ENCODE data around the gene MYO3B.
"Not testable (repeated sequence)": the region's sequence is repeated elsewhere in the genome, so short reads cannot be mapped to it uniquely, and the experiment has no call there.

Gene MYO3B

GRCh38 chr2:170163411-170164065 lies 14.4 kb upstream of the MYO3B start:
- DNase-seq: no peak

- no peak for DNase-seq
Measured at GRCh38 chr2:170165129-170165528, 12.8 kb upstream of the MYO3B start.

GRCh38 chr2:170166735-170167134 lies 11.2 kb upstream of the MYO3B start:
- no peak for DNase-seq

- no peak for DNase-seq
Measured at GRCh38 chr2:170170281-170171040, 7.5 kb upstream of the MYO3B start.

- DNase-seq: no peak
Measured at GRCh38 chr2:170176212-170176611, 1.7 kb upstream of the MYO3B start.

GRCh38 chr2:170180031-170180566 lies 2.2 kb downstream of the MYO3B start:
- no peak for DNase-seq

- DNase-seq: no peak
Measured at GRCh38 chr2:170181602-170182001, 3.7 kb downstream of the MYO3B start.

- DNase-seq: no peak
Measured at GRCh38 chr2:170185319-170185718, 7.4 kb downstream of the MYO3B start.

GRCh38 chr2:170189757-170190156 lies 11.8 kb downstream of the MYO3B start:
- DNase-seq: no peak

- no peak for DNase-seq
Measured at GRCh38 chr2:170190172-170190571, 12.2 kb downstream of the MYO3B start.

GRCh38 chr2:170191166-170191866 lies 13.4 kb downstream of the MYO3B start:
- no peak for DNase-seq

- no peak for DNase-seq
Measured at GRCh38 chr2:170196963-170197362, 19.0 kb downstream of the MYO3B start.

GRCh38 chr2:170201275-170201674 lies 23.3 kb downstream of the MYO3B start:
- no peak for DNase-seq

GRCh38 chr2:170201734-170202393 lies 23.9 kb downstream of the MYO3B start:
- no peak for DNase-seq

- no peak for DNase-seq
Measured at GRCh38 chr2:170202437-170202836, 24.5 kb downstream of the MYO3B start.

- DNase-seq: no peak
Measured at GRCh38 chr2:170204298-170204951, 26.5 kb downstream of the MYO3B start.

GRCh38 chr2:170206246-170206645 lies 28.3 kb downstream of the MYO3B start:
- no peak for DNase-seq

- DNase-seq: no peak
Measured at GRCh38 chr2:170206805-170207407, 29.0 kb downstream of the MYO3B start.

- no peak for DNase-seq
Measured at GRCh38 chr2:170207901-170208300, 30.0 kb downstream of the MYO3B start.

- no peak for DNase-seq
Measured at GRCh38 chr2:170208967-170209366, 31.0 kb downstream of the MYO3B start.

- DNase-seq: no peak
Measured at GRCh38 chr2:170212625-170213280, 34.8 kb downstream of the MYO3B start.

- DNase-seq: not testable (repeated sequence)
Measured at GRCh38 chr2:170213281-170213625, 35.3 kb downstream of the MYO3B start.

Data from T-helper 2 cell (primary cell).